Erythroblast (primary cell): ENCODE results near the gene DLX2.

Experiments
- GATA1 ChIP-seq: IDR thresholded peaks from 2 replicates; pipeline ENCODE4 v1.6.1; 2011; ENCODE audit warnings: low read depth, mild to moderate bottlenecking, control low read depth, low read length, moderate library complexity
- POLR2A ChIP-seq: IDR thresholded peaks from 2 replicates; pipeline ENCODE4 v1.6.1; 2011; ENCODE audit warnings: mild to moderate bottlenecking, low read length

DNA sequence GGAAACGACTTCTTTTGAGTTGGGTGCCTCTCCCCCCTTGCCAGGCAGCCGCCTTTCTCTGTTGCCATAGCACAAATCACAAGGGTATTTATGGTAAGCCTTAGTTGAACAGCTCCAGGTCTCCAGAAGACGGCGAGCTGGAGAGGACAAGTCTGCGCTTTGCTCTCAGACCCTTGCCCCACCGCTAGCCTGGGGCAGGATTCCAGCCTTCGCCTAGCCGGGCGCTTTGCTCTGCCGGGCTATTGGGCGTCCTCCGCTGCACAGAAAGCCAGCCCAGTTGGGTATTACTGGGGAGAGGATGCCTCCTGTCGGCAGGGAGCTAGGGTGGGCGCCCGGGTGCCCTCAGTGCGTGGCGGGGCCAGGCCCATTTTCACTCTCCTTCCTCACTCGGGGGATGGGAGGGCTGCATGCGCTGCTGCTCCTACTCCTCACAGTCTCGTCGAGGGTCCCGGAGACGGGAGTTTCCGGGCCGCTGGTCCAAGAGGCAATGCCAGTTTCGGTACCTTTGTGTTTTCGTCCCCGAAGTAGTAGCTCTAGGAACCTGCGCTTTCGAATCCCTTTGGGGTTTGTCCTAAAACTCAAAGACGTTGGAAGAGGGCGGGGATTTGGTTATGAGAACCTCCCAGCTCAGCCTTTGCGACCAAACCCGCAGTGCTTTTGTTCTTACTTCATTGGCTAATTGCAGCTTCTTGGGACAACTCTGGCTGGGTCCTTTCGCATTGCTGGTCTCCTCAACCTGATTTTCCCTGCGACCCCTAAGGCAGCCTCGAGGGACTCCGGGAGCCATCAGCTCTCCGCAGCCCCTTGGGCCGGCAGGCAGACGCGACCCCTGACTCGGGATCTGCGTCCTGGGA, 3.6 kb upstream of the DLX2 start:
- no peak for TF ChIP-seq POLR2A
- TF ChIP-seq GATA1 = no peak
